Hepatocyte (in vitro differentiated cells): Measurements from ENCODE around the gene CWC15.

Experiments
- CTCF ChIP-seq: fragments of 200-600 bp; sonication (generic); IDR thresholded peaks from 2 replicates; pipeline ENCODE4 v1.5.1; 2016; ENCODE audit warnings: antibody characterized with exemption, mild to moderate bottlenecking; ENCODE audit not compliant: poor library complexity
- EZH2phosphoT487 ChIP-seq: fragments of 200-600 bp; sonication (generic); IDR thresholded peaks from one replicate; pipeline ENCODE4 v1.6.1; 2018; ENCODE audit warnings: antibody characterized with exemption, mild to moderate bottlenecking, low read depth, moderate library complexity; ENCODE audit not compliant: unreplicated experiment, severe bottlenecking

- TF ChIP-seq CTCF (no peak), EZH2phosphoT487 (no peak)
Measured at GRCh38 chr11:95014184-95014821, 40.9 kb upstream of the CWC15 start.
